NT2/D1 (cell line): Measurements from ENCODE around the gene TBL1XR1.

Experiments used
- SUZ12 ChIP-seq: IDR thresholded peaks from 2 replicates; pipeline ENCODE4 v1.6.1; 2011; ENCODE audit not compliant: insufficient read length, insufficient read depth; ENCODE audit errors: extremely low read depth
- YY1 ChIP-seq: IDR thresholded peaks from 2 replicates; pipeline ENCODE4 v1.6.1; 2011; ENCODE audit not compliant: insufficient read length, insufficient read depth
- ZNF274 ChIP-seq: IDR thresholded peaks from 2 replicates; pipeline ENCODE4 v1.6.1; 2011; ENCODE audit warnings: mild to moderate bottlenecking, low read depth, low read length

- no peak for TF ChIP-seq YY1
- TF ChIP-seq ZNF274 = no peak
- no peak for TF ChIP-seq SUZ12
Observed at GRCh38 chr3:177146646-177147045, 50.6 kb downstream of the TBL1XR1 start.
